GM23248 (cell line): ENCODE data around the gene ANKRD42. TPM values are rescaled to one million over a fixed set of nuclear protein-coding genes. Genes with fewer than 3 reads are reported as not detected.

Experiments used
- DNase-seq: peaks from one replicate; pipeline ENCODE4 v3.0.0-alpha.2; 2015
- H2AFZ ChIP-seq: fragments of 200-600 bp; sonication (generic); 2 replicates; pipeline ENCODE4 v1.6.1; 2016; ENCODE audit warnings: antibody characterized with exemption
- H3F3A ChIP-seq: fragments of 200-600 bp; sonication (generic); 2 replicates; pipeline ENCODE4 v1.6.1; 2016; ENCODE audit warnings: mild to moderate bottlenecking, antibody characterized with exemption, mixed run types; ENCODE audit not compliant: insufficient read depth
- H3K27ac ChIP-seq: fragments of 200-600 bp; sonication (generic); 2 replicates; pipeline ENCODE4 v1.5.1; 2016; ENCODE audit warnings: mild to moderate bottlenecking
- H3K27me3 ChIP-seq: fragments of 200-600 bp; sonication (generic); replicated peaks from 2 replicates; pipeline ENCODE4 v1.6.1; 2016; ENCODE audit warnings: mild to moderate bottlenecking; ENCODE audit not compliant: insufficient read depth
- H3K36me3 ChIP-seq: fragments of 200-600 bp; sonication (generic); 2 replicates; pipeline ENCODE4 v1.6.1; 2016; ENCODE audit warnings: low read depth, mild to moderate bottlenecking
- H3K4me1 ChIP-seq: fragments of 200-600 bp; sonication (generic); 2 replicates; pipeline ENCODE4 v1.6.1; 2016; ENCODE audit warnings: mild to moderate bottlenecking; ENCODE audit not compliant: insufficient read depth
- H3K4me2 ChIP-seq: fragments of 200-600 bp; sonication (generic); one replicate; pipeline ENCODE4 v1.6.1; 2016; ENCODE audit warnings: mild to moderate bottlenecking; ENCODE audit not compliant: unreplicated experiment
- H3K4me3 ChIP-seq: fragments of 200-600 bp; sonication (generic); 2 replicates; pipeline ENCODE4 v1.5.1; 2016; ENCODE audit warnings: mild to moderate bottlenecking
- H3K79me2 ChIP-seq: fragments of 200-600 bp; sonication (generic); 2 replicates; pipeline ENCODE4 v1.6.1; 2016; ENCODE audit warnings: mild to moderate bottlenecking; ENCODE audit not compliant: insufficient read depth
- H3K9ac ChIP-seq: fragments of 200-600 bp; sonication (generic); 2 replicates; pipeline ENCODE4 v1.6.1; 2016; ENCODE audit warnings: mild to moderate bottlenecking
- H3K9me2 ChIP-seq: fragments of 200-600 bp; sonication (generic); 2 replicates; pipeline ENCODE4 v1.6.1; 2016; ENCODE audit warnings: mixed run types, mild to moderate bottlenecking, moderate library complexity; ENCODE audit not compliant: insufficient read depth
- H3K9me3 ChIP-seq: fragments of 200-600 bp; sonication (generic); one replicate; pipeline ENCODE4 v1.6.1; 2017; ENCODE audit warnings: low read depth
- H4K20me1 ChIP-seq: fragments of 200-600 bp; sonication (generic); 2 replicates; pipeline ENCODE4 v1.6.0; 2016; ENCODE audit not compliant: insufficient read depth
- EZH2 ChIP-seq: fragments of 200-600 bp; sonication (generic); IDR thresholded peaks from 2 replicates; pipeline ENCODE4 v1.6.1; 2018; ENCODE audit warnings: antibody characterized with exemption, mild to moderate bottlenecking; ENCODE audit not compliant: insufficient read depth, poor library complexity, severe bottlenecking
- EZH2phosphoT487 ChIP-seq: fragments of 200-600 bp; sonication (generic); IDR thresholded peaks from 2 replicates; pipeline ENCODE4 v1.6.1; 2018; ENCODE audit warnings: antibody characterized with exemption, moderate library complexity, mild to moderate bottlenecking, low read depth; ENCODE audit not compliant: insufficient read depth
- WGBS, 2 experiments: methylation state at CpG; one replicate each; pipeline ENCODE4 v1.1.6; 2015 to 2017; ENCODE audit warnings: low lambda C conversion rate in 2 of 2, low coverage in 1 of 2; ENCODE audit errors: missing lambda C conversion rate in 2 of 2; 5-methylcytosine and 5-hydroxymethylcytosine counted together
- in situ Hi-C: fragments of 300-500 bp; cut with MboI; formaldehyde crosslinking; loops from 2 replicates; pipeline ENCODE4 v1.15.0; 2020
- polyA plus RNA-seq: library from polyadenylated mRNA; unstranded; fragments of >200 nt; fragmentation: Nextera tagmentation; extraction: Ambion mirVana; gene quantifications from 2 replicates; pipeline ENCODE4 v1.2.1, GENCODE V29; 2016
- total RNA-seq: library from RNA; depleted of rRNA; stranded (reverse); fragments of >200 nt; shearing (Covaris generic); gene quantifications from 2 replicates; pipeline ENCODE4 v1.2.3, GENCODE V29; 2014

Gene ANKRD42
- total and polyA plus RNA-seq, 2 experiments from 2014 or later: 17.6 to 17.8 TPM

DNA sequence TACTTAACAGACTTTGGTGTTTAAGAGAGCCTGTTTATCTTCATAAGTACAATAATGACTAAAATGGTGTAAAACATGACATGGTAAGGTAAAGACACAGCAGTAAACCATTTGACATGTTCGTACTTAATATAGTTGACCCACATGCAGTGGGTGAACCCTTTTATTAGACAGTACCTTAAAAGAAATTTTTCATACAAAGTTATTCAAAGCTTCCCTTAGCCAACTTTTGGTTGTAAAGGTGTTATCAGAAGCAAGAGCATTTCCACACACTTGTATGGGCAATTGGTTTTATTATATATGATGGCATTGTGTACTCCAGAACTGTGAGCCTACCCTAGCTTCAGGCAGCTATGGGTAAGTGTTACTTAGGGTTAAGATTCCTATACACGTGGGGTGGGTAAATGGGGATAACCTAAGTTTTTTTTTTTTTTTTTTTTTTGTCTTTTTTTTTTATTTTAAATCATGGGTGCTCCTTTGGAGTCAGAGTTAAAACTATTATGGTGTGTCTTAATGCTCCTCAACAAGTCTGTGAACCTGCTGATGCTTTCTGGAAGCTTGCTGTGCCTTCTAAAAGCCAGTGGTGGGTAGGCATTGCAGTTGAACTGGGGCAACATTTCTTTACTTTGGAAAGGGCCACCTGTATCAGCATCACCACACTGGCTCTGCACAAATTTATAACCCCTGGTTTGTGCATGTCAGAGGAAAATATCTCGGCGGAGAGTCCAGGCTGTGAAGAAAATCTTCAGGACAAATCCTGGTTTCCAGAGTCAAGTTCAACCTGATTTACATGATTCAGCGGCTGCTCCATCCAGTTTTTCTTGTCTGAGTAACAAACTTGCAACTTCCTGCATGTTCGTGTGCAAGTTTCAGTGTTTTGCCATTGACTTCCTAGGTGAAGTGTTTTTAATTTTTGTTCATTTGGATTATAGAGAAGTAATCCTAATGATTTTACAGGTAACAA lies 33.3 kb upstream of the ANKRD42 start:
- Histone ChIP-seq H3K9me3 (no peaks in the 10 kb centered on the region), H3K4me1 (peaks cover 30% of the 10 kb centered on the region), H3K27me3 (no peaks in the 10 kb centered on the region), H3F3A (peaks cover 26% of the 10 kb centered on the region), H2AFZ (no peak overlapping the region), H3K4me3 (peak overlapping the region; percentile 99), H3K79me2 (peaks cover 82% of the 10 kb centered on the region), H3K36me3 (peaks cover 31% of the 10 kb centered on the region), H3K9ac (peak overlapping the region; percentile 99), H3K27ac (peak overlapping the region; percentile 98), H3K9me2 (no peaks in the 10 kb centered on the region), H4K20me1 (peaks cover 22% of the 10 kb centered on the region), H3K4me2 (peak overlapping the region; percentile 95)
- peak; percentile 75 for DNase-seq
- in situ Hi-C loops: loop anchor here (10.0 kb wide), 1 partner anchor 255 kb away; the partner anchor contains the start of genes DDIAS and PRCP
- 22 to 26% methylated on average over 6 of the region's 6 CpGs for WGBS, 2 experiments
- TF ChIP-seq EZH2 (no peak), EZH2phosphoT487 (no peak)

GRCh38 chr11:83161610-83162199 lies 31.8 kb upstream of the ANKRD42 start:
- WGBS, 2 experiments: 6 to 9% methylated on average over 1 of the region's 1 CpG
- Histone ChIP-seq H3K27ac (peak overlapping the region; percentile 98; the same call in 1 of the 2 replicates), H3K9me3 (no peaks in the 10 kb centered on the region), H2AFZ (no peak overlapping the region), H3K4me1 (peaks cover 30% of the 10 kb centered on the region), H3K9ac (peak overlapping the region; percentile 99), H3F3A (peaks cover 28% of the 10 kb centered on the region), H4K20me1 (peaks cover 22% of the 10 kb centered on the region), H3K4me3 (peak overlapping the region; percentile 99), H3K79me2 (peaks cover 97% of the 10 kb centered on the region), H3K4me2 (peak overlapping the region; percentile 95), H3K9me2 (no peaks in the 10 kb centered on the region), H3K36me3 (peaks cover 46% of the 10 kb centered on the region), H3K27me3 (no peaks in the 10 kb centered on the region)
- in situ Hi-C loops: loop anchor here (10.0 kb wide), 1 partner anchor 257 kb away; the partner anchor contains the start of genes DDIAS and PRCP
- TF ChIP-seq EZH2phosphoT487: no peak
- no peak for TF ChIP-seq EZH2
- DNase-seq: no peak

DNA sequence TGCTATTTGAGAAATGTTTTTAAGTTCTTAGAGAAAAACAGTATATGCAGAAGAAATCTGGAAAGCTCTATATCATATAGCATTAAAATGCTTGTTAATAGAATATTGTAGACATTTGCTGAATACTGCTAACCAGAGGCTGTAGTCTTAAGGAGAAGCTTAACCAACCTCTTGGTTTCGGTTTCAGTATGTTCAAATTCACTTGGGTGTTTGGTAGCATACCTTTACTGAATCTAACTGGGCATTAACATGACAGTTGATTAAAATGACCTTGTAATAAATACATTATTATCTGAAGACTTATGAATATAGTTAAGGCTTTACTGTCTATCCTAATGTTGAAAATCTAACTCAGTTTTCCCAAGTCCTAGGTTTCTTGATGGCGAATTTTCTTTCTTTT lies 31.1 kb upstream of the ANKRD42 start:
- peaks cover 22% of the 10 kb centered on the region for H4K20me1 ChIP-seq
- no peaks in the 10 kb centered on the region for H3K27me3 ChIP-seq
- 96 to 99% methylated on average over 2 of the region's 2 CpGs for WGBS, 2 experiments
- 0 out of 2 replicates have a peak overlapping the region, but pooled peaks have one; percentile 98 for H3K27ac ChIP-seq
- peaks cover 51% of the 10 kb centered on the region for H3K36me3 ChIP-seq
- peaks cover 28% of the 10 kb centered on the region for H3F3A ChIP-seq
- peaks cover 100% of the 10 kb centered on the region for H3K79me2 ChIP-seq
- peak; percentile 33 for DNase-seq
- in situ Hi-C loops: loop anchor here (10.0 kb wide), 1 partner anchor 258 kb away; the partner anchor contains the start of genes DDIAS and PRCP
- TF ChIP-seq EZH2phosphoT487: no peak
- no peak for TF ChIP-seq EZH2
- H3K4me3 ChIP-seq: peak overlapping the region; percentile 99
- peak overlapping the region; percentile 95 for H3K4me2 ChIP-seq
- peak overlapping the region; percentile 99; the same call in 1 of the 2 replicates for H3K9ac ChIP-seq
- H2AFZ ChIP-seq: no peak overlapping the region
- H3K9me3 ChIP-seq: no peaks in the 10 kb centered on the region
- no peaks in the 10 kb centered on the region for H3K9me2 ChIP-seq
- H3K4me1 ChIP-seq: peaks cover 30% of the 10 kb centered on the region

GRCh38 chr11:83166193-83166866 lies 27.2 kb upstream of the ANKRD42 start:
- no peak for DNase-seq
- Histone ChIP-seq H3K27ac (no peak overlapping the region), H3K9me2 (no peaks in the 10 kb centered on the region), H3K4me1 (peaks cover 33% of the 10 kb centered on the region), H4K20me1 (peaks cover 11% of the 10 kb centered on the region; the same call in 1 of the 2 replicates), H3K79me2 (peaks cover 100% of the 10 kb centered on the region), H3K4me3 (no peak overlapping the region), H3K4me2 (no peak overlapping the region), H2AFZ (no peak overlapping the region), H3K27me3 (no peaks in the 10 kb centered on the region), H3K9me3 (no peaks in the 10 kb centered on the region), H3F3A (peaks cover 43% of the 10 kb centered on the region), H3K36me3 (peaks cover 78% of the 10 kb centered on the region), H3K9ac (no peak overlapping the region)
- no peak for TF ChIP-seq EZH2
- no peak for TF ChIP-seq EZH2phosphoT487
- in situ Hi-C loops: loop anchor here (10.0 kb wide), 1 partner anchor 262 kb away; the partner anchor contains the start of genes DDIAS and PRCP
- WGBS, 2 experiments: 97 to 98% methylated on average over 11 of the region's 11 CpGs
